Lung (tissue), 12 donors: Measurements from ENCODE around the gene SLC66A3. TPM values are rescaled to one million over a fixed set of nuclear protein-coding genes. Genes with fewer than 3 reads are reported as not detected.
A peak's percentile ranks its signal among the peaks of the same experiment; 100 is the strongest.

ENCODE experiments used
- ATAC-seq: fragments of 200-7000 bp; cut with Tn5 transposase; one replicate; pipeline ENCODE4 v1.9.1; 2020; ENCODE audit warnings: moderate number of reproducible peaks; ENCODE audit not compliant: insufficient read depth, low FRiP score
- DNase-seq, 3 donors: peaks; one replicate each; pipeline ENCODE4 v3.0.0-alpha.2; 2013 to 2017
- H3K27ac ChIP-seq, 2 donors: one replicate each; pipeline ENCODE4 v1.5.1; 2013; ENCODE audit warnings: mild to moderate bottlenecking in 2 of 2, moderate library complexity in 2 of 2, control low read depth in 1 of 2, inconsistent platforms in 1 of 2, low read depth in 1 of 2, low read length in 1 of 2
- H3K27me3 ChIP-seq, 3 donors: one replicate each; pipeline ENCODE4 v1.5.1; 2013; ENCODE audit warnings: low read length in 2 of 3; ENCODE audit not compliant: control insufficient read depth in 3 of 3, insufficient read depth in 3 of 3
- H3K36me3 ChIP-seq, 4 donors: one replicate each; pipeline ENCODE4 v1.5.1; 2013; ENCODE audit warnings: low read length in 4 of 4, mild to moderate bottlenecking in 1 of 4, moderate library complexity in 1 of 4; ENCODE audit not compliant: control insufficient read depth in 4 of 4, insufficient read depth in 4 of 4
- H3K4me1 ChIP-seq, 5 donors: one replicate each; pipeline ENCODE4 v1.5.1; 2013; ENCODE audit warnings: low read length in 5 of 5, mild to moderate bottlenecking in 2 of 5, moderate library complexity in 1 of 5; ENCODE audit not compliant: control insufficient read depth in 5 of 5, insufficient read depth in 5 of 5
- H3K4me3 ChIP-seq: one replicate; pipeline ENCODE4 v1.5.1; 2013; ENCODE audit warnings: mild to moderate bottlenecking, control low read depth, moderate library complexity
- H3K9ac ChIP-seq, 2 donors: one replicate each; pipeline ENCODE4 v1.5.1; 2013; ENCODE audit warnings: low read length in 2 of 2, control low read depth in 1 of 2; ENCODE audit not compliant: insufficient read depth in 1 of 2
- H3K9me3 ChIP-seq, 4 donors: one replicate each; pipeline ENCODE4 v1.5.1; 2013; ENCODE audit warnings: low read length in 3 of 4, mild to moderate bottlenecking in 1 of 4, moderate library complexity in 1 of 4; ENCODE audit not compliant: control insufficient read depth in 4 of 4, insufficient read depth in 3 of 4
- WGBS, 2 donors: extraction: QIAGEN DNeasy Blood & Tissue Kit; methylation state at CpG; one replicate each; pipeline ENCODE4 v1.1.7; 2013; 5-methylcytosine and 5-hydroxymethylcytosine counted together
- polyA plus RNA-seq, 2 donors: library from polyadenylated mRNA; stranded (reverse); fragments of 200-250 nt; gene quantifications; one replicate each; pipeline ENCODE4 v1.2.1, GENCODE V29; 2013
- total RNA-seq, 2 donors: library from RNA; depleted of rRNA in 1 of 2; stranded (reverse); fragments of >200 nt in 1 of 2; gene quantifications; one replicate each; pipeline ENCODE4 v1.2.1, GENCODE V29; 2014 to 2021
- TF ChIP-seq, protein P1 (sequence below): IDR thresholded peaks from 2 replicates; pipeline ENCODE4 v1.5.1; 2012; ENCODE audit warnings: mild to moderate bottlenecking; ENCODE audit errors: control extremely low read depth, extremely low read depth
- donor health status: control.
- donor health status: control.
- donor health status: Bipolar disorder and iron deficiency.
- donor health status: healthy.
- donor health status: DM: yes; HTN: yes; CAD: no.

Gene SLC66A3
- total and polyA plus RNA-seq, 4 donors: 17.6 to 27.4 (median 22.3) TPM

DNA sequence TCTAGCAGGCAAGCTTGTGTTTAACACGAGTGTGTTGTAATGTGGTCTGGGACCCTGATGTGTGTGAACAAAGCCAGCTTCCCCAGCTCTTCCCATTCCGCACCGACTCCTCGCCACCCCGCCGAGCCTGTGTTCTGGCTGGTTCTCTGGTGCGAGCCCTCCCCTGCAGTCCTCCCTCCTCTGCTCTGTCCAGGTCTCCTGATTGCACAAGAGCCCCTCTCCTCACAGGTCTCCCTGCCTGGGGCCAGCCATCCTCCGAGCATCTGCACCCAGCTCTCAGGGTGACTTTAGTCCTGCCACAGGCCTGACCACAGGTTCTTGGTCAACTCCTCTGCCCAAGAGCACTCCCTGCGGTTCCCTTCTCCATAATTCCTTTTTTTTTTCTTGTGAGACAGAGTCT, 13.2 kb downstream of the SLC66A3 start:
- Histone ChIP-seq H3K9me3 (no peaks in the 10 kb centered on the region), H3K4me1 (no peaks in the 10 kb centered on the region), H3K27ac (no peak overlapping the region), H3K9ac (no peak overlapping the region), H3K36me3 (peaks cover 0 to 2% (median 0%) of the 10 kb centered on the region in 4 donors), H3K27me3 (no peaks in the 10 kb centered on the region), H3K4me3 (no peak overlapping the region)
- 74 to 78% methylated on average over 9 of the region's 9 CpGs for WGBS, 2 donors
- no peak for DNase-seq
- TF ChIP-seq, protein P1, sequence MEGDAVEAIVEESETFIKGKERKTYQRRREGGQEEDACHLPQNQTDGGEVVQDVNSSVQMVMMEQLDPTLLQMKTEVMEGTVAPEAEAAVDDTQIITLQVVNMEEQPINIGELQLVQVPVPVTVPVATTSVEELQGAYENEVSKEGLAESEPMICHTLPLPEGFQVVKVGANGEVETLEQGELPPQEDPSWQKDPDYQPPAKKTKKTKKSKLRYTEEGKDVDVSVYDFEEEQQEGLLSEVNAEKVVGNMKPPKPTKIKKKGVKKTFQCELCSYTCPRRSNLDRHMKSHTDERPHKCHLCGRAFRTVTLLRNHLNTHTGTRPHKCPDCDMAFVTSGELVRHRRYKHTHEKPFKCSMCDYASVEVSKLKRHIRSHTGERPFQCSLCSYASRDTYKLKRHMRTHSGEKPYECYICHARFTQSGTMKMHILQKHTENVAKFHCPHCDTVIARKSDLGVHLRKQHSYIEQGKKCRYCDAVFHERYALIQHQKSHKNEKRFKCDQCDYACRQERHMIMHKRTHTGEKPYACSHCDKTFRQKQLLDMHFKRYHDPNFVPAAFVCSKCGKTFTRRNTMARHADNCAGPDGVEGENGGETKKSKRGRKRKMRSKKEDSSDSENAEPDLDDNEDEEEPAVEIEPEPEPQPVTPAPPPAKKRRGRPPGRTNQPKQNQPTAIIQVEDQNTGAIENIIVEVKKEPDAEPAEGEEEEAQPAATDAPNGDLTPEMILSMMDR: no peak
- ATAC-seq: no peak

DNA sequence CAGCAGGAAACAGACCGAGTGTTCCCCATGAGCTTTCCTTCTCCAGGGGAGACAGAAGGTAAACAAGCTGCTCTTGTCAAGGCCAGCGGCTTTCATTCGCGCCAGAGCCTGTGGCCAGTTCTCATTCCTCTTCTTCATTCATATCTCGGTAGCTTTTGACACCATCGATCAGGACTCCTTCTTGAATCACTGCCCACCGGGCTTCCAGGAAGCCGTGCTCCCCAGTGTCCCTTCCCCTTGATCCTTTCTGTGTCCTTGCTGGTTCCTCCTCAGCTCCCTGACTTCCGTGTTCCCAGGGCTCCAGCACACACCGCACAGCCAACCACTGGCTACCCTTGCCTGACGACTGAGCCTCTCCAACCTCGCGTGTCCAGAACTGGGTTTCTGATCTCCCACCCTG, 14.1 kb downstream of the SLC66A3 start:
- H3K36me3 ChIP-seq: no peaks in the 10 kb centered on the region
- 56 to 74% methylated on average over 13 of the region's 13 CpGs for WGBS, 2 donors
- no peak overlapping the region for H3K27ac ChIP-seq
- TF ChIP-seq, protein P1: no peak
- no peak for ATAC-seq
- no peaks in the 10 kb centered on the region for H3K9me3 ChIP-seq
- no peaks in the 10 kb centered on the region for H3K27me3 ChIP-seq
- peaks cover 0 to 2% (median 0%) of the 10 kb centered on the region in 5 donors for H3K4me1 ChIP-seq
- no peak for DNase-seq
- no peak overlapping the region for H3K9ac ChIP-seq
- no peak overlapping the region for H3K4me3 ChIP-seq

DNA sequence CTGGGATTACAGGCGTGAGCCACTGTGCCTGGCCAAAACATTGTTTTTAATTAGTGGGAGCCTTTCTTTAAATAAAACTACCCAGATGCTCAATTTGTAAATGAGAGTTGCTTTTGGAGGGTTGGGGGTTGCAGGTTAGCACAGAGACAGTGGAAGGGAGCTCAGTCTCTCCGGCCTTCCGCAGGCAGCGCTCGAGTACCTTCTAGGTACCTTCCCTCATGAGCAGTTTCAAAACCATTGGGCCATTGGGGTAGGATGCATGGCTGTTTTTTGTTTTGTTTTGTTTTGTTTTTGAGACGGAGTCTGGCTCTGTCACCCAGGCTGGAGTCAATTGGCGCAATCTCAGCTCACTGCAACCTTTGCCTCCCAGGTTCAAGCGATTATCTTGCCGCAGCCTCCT, 19.0 kb downstream of the SLC66A3 start:
- WGBS, 2 donors: 97 to 99% methylated on average over 9 of the region's 9 CpGs
- H3K4me1 ChIP-seq: peaks cover 0 to 4% (median 0%) of the 10 kb centered on the region in 5 donors
- TF ChIP-seq, protein P1: no peak
- H3K4me3 ChIP-seq: no peak overlapping the region
- no peak overlapping the region for H3K9ac ChIP-seq
- peaks cover 0 to 5% (median 1%) of the 10 kb centered on the region in 4 donors for H3K36me3 ChIP-seq
- ATAC-seq (no peak), DNase-seq (no peak)
- no peaks in the 10 kb centered on the region for H3K9me3 ChIP-seq
- no peak overlapping the region for H3K27ac ChIP-seq
- H3K27me3 ChIP-seq: no peaks in the 10 kb centered on the region

DNA sequence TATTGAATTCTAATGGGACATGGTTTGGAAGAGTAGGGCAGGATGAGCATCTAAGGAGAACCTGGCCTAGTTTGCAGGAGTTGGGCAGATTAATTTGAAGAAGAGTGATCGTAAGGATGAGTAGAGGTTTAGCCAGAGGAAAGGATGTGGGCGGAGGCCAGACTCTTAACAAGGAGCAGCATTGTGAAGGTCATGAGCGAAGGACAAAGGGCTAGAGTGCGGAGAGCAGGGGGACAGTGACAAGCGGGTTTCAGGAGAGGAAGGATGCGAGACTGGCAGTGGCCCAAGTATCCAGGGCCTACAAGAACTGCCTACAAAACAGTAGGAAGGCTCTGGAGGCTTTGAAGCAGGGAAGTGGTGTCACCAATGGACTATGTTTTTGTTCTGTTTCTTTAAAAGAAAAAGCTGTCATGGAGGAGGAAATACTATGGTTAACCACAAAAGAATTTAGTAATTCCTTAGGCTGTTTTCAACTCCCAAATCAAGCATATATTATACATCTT, 20.1 kb downstream of the SLC66A3 start:
- H3K4me3 ChIP-seq: no peak overlapping the region
- ATAC-seq: no peak
- TF ChIP-seq, protein P1: no peak
- H3K9me3 ChIP-seq: no peaks in the 10 kb centered on the region
- H3K9ac ChIP-seq: no peak overlapping the region
- peaks cover 0 to 10% (median 2%) of the 10 kb centered on the region in 4 donors for H3K36me3 ChIP-seq
- peak in 1 of 3 donors; percentile 30 for DNase-seq
- peaks cover 0 to 4% (median 0%) of the 10 kb centered on the region in 5 donors for H3K4me1 ChIP-seq
- no peaks in the 10 kb centered on the region for H3K27me3 ChIP-seq
- WGBS, 2 donors: 26 to 59% methylated on average over 6 of the region's 6 CpGs
- no peak overlapping the region for H3K27ac ChIP-seq
